NCI-H1694 treated with DMSO at 0.1 percent for 48 hours (cell line): Measurements from ENCODE around the gene LRRC75A.
"Not testable (repeated sequence)": the region's sequence is repeated elsewhere in the genome, so short reads cannot be mapped to it uniquely, and the experiment has no call there.

ENCODE experiments used
- DNase-seq: peaks from one replicate; lab custom pipeline; 2025; lab: John Stamatoyannopoulos, UW

LRRC75A gene

DNA sequence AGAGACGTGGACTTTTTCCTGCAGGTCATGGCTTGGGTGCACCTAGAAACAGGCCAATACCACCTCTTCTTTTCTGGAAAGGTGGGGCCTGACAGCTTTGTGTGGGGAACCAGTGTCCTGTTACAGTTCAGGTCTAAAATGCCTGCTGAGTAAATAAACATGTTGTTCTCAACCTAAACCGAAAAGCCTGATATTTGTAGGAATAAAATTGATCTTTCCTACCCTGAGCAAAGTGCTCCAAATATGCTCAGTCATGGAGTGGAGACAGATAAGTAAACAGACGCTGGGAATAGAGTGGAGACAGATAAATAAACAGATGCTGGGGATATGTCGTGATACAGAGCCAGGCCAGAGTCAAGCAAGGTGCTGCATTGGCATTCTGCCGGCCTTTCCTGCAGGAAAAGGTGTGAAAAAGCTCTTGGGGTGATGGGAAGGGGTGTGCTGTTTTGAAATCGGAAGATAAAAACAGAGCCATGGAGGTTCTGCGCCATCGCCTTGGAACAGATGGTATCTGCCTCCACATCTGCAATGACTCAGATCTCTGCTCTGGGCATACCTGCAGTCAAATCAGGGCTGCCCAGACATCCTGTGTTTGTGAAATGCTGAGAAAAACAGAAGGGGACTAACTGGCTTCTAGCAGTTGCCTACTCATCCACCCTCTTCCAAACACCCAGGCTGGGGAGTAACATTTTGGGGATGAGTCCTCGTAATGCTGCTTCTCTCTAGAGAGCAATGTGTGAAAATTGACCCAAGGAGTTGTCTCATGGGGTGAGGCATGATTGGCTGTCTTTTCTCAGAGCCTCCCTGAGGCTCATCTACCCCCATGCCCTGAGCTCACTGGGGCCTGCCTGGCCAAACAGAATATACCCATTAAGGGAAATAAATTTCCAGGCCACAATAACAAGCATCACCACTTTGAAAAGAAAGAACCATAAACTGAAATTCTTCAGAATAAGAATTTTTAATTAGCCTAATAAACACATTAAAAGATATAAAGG lies 93.4 kb downstream of the LRRC75A start:
- peak; percentile 48 for DNase-seq

DNA sequence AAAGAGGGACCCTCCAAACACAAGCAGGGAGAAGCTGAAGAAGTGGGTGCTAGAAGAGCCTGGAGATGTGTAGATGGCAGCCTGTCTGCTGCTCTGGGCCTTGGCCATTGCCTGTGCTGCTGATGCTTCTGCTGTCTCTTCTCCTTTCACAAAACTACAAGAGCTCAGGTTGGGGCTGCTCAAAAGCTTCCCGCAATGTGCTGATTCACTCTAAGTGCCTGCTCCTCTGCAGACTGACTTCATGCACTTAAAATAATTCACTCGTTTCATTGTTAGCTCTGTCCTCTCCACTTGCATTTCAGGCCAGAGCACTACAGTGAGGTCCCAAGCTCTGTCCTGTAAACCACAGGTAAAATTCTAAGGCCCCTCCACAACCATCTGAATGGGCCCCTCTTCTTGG lies 95.3 kb downstream of the LRRC75A start:
- not testable (repeated sequence) for DNase-seq

- not testable (repeated sequence) for DNase-seq
These were observed 96.1 kb downstream of the LRRC75A start for GRCh38 chr17:16395887-16396286.

DNA sequence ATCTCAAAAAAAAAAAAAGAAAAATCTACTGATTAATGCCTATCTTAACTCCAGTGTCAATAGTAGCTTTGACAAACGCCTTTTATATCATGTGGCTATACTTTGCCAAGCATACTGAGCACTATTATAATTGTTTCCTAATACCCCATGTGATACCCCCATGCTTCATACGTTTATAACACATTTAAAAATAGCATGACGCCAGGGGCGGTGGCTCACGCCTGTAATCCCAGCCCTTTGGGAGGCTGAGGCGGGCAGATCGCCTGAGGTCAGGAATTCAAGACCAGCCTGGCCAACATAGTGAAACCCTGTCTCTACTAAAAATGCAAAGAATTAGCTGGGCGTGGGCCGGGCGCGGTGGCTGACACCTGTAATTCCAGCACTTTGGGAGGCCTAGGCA lies 99.5 kb downstream of the LRRC75A start:
- not testable (repeated sequence) for DNase-seq
